HEK293 (cell line): ENCODE results near the gene GCNT2.

Source experiments
- CTCF ChIA-PET: fragments of 350-600 bp; formaldehyde crosslinking; extraction: SDS; loops from one replicate; lab custom pipeline; 2021; ENCODE audit warnings: antibody characterized with exemption; lab: Yijun Ruan, JAX
- POLR2A ChIA-PET: fragments of 300-600 bp; formaldehyde crosslinking; extraction: SDS; loops from one replicate; lab custom pipeline; 2020; ENCODE audit warnings: antibody characterized with exemption, inconsistent platforms; lab: Yijun Ruan, JAX
- H3K27ac ChIP-seq: fragments of 200-500 bp; sonication (Bioruptor generic); 2 replicates; pipeline ENCODE4 v1.5.1; 2014; ENCODE audit warnings: low read depth, low read length, control low read depth, inconsistent platforms; ENCODE audit errors: extremely low read depth
- H3K36me3 ChIP-seq, 2 experiments: fragments of 200-500 bp in 1 of 2; sonication (Bioruptor generic) in 1 of 2; 1 replicate in 1 of 2; 2 replicates in 1 of 2; pipeline ENCODE4 v1.5.1; 2014 to 2017; ENCODE audit warnings: inconsistent platforms in 2 of 2, low read length in 2 of 2; ENCODE audit not compliant: control insufficient read depth in 2 of 2, insufficient read depth in 1 of 2
- H3K4me1 ChIP-seq: fragments of 200-500 bp; sonication (Bioruptor generic); 2 replicates; pipeline ENCODE4 v1.5.1; 2014; ENCODE audit warnings: mild to moderate bottlenecking, low read length, inconsistent platforms; ENCODE audit not compliant: control insufficient read depth, insufficient read depth
- H3K4me3 ChIP-seq: 2 replicates; pipeline ENCODE4 v1.5.1; 2011; ENCODE audit warnings: low read depth, mild to moderate bottlenecking, control low read depth, low read length, moderate library complexity
- H3K9me3 ChIP-seq: fragments of 200-500 bp; sonication (Bioruptor generic); 2 replicates; pipeline ENCODE4 v1.5.1; 2014; ENCODE audit warnings: low read depth, low read length, inconsistent platforms; ENCODE audit not compliant: control insufficient read depth, insufficient read depth
- FEZF1 ChIP-seq: fragments of 450-650 bp; formaldehyde crosslinking; IDR thresholded peaks from 2 replicates; pipeline ENCODE4 v1.5.1; 2016; ENCODE audit warnings: missing biosample characterization, missing genetic modification characterization
- KLF16 ChIP-seq: fragments of 450-650 bp; formaldehyde crosslinking; IDR thresholded peaks from 2 replicates; pipeline ENCODE4 v1.5.1; 2017; ENCODE audit warnings: missing biosample characterization, missing genetic modification characterization
- OVOL3 ChIP-seq: fragments of 450-650 bp; formaldehyde crosslinking; IDR thresholded peaks from 2 replicates; pipeline ENCODE4 v1.5.1; 2016; ENCODE audit warnings: missing biosample characterization, missing genetic modification characterization
- YY1 ChIP-seq: fragments of 450-650 bp; formaldehyde crosslinking; IDR thresholded peaks from 2 replicates; pipeline ENCODE4 v1.5.1; 2018; ENCODE audit warnings: missing biosample characterization, missing genetic modification characterization
- ZBTB20 ChIP-seq: fragments of 450-650 bp; formaldehyde crosslinking; IDR thresholded peaks from 2 replicates; pipeline ENCODE4 v1.5.1; 2016; ENCODE audit warnings: missing biosample characterization, missing genetic modification characterization
- ZNF16 ChIP-seq: fragments of 450-650 bp; formaldehyde crosslinking; IDR thresholded peaks from 2 replicates; pipeline ENCODE4 v1.5.1; 2016; ENCODE audit warnings: low read depth, missing biosample characterization, missing genetic modification characterization
- ZNF23 ChIP-seq: fragments of 450-650 bp; formaldehyde crosslinking; IDR thresholded peaks from 2 replicates; pipeline ENCODE4 v1.5.1; 2016; ENCODE audit warnings: missing biosample characterization, missing genetic modification characterization, borderline replicate concordance
- ZNF274 ChIP-seq, 2 experiments: fragments of 200-500 bp in 1 of 2; fragments of 450-650 bp in 1 of 2; sonication (Bioruptor generic) in 1 of 2; formaldehyde crosslinking in 1 of 2; IDR thresholded peaks; 2 replicates each; pipeline versions ENCODE4 v1.5.1 to v1.6.1; 2014 to 2016; ENCODE audit warnings: borderline replicate concordance in 1 of 2, inconsistent platforms in 1 of 2, low read length in 1 of 2, missing biosample characterization in 1 of 2, missing genetic modification characterization in 1 of 2
- ZNF280C ChIP-seq: fragments of 450-650 bp; formaldehyde crosslinking; IDR thresholded peaks from 2 replicates; pipeline ENCODE4 v1.5.1; 2016; ENCODE audit warnings: missing biosample characterization, missing genetic modification characterization
- ZNF391 ChIP-seq: fragments of 450-650 bp; formaldehyde crosslinking; IDR thresholded peaks from 2 replicates; pipeline ENCODE4 v1.5.1; 2016; ENCODE audit warnings: low read depth, missing biosample characterization, missing genetic modification characterization, borderline replicate concordance
- ZNF585B ChIP-seq: fragments of 450-650 bp; formaldehyde crosslinking; IDR thresholded peaks from 2 replicates; pipeline ENCODE4 v1.5.1; 2016; ENCODE audit warnings: missing biosample characterization, missing genetic modification characterization
- ZNF660 ChIP-seq: fragments of 450-650 bp; IDR thresholded peaks from 2 replicates; pipeline ENCODE4 v1.5.1; 2018; ENCODE audit warnings: missing biosample characterization, mild to moderate bottlenecking, missing genetic modification characterization
- ZNF777 ChIP-seq: fragments of 450-650 bp; formaldehyde crosslinking; IDR thresholded peaks from 2 replicates; pipeline ENCODE4 v1.5.1; 2017; ENCODE audit warnings: missing biosample characterization, missing genetic modification characterization, borderline replicate concordance
- ZSCAN16 ChIP-seq: fragments of 450-650 bp; formaldehyde crosslinking; IDR thresholded peaks from 2 replicates; pipeline ENCODE4 v1.5.1; 2016; ENCODE audit warnings: missing biosample characterization, missing genetic modification characterization
- TF ChIP-seq, protein P1 (sequence below): fragments of 450-650 bp; formaldehyde crosslinking; IDR thresholded peaks from 2 replicates; pipeline ENCODE4 v1.5.1; 2016; ENCODE audit warnings: missing biosample characterization, missing genetic modification characterization
- TF ChIP-seq, protein P2 (sequence below): fragments of 450-650 bp; formaldehyde crosslinking; IDR thresholded peaks from 2 replicates; pipeline ENCODE4 v1.5.1; 2016; ENCODE audit warnings: missing biosample characterization, missing genetic modification characterization
- TF ChIP-seq, protein P3 (sequence below): fragments of 450-650 bp; formaldehyde crosslinking; IDR thresholded peaks from 2 replicates; pipeline ENCODE4 v1.5.1; 2016; ENCODE audit warnings: missing biosample characterization, missing genetic modification characterization, low read depth
- TF ChIP-seq, protein P4 (sequence below): fragments of 450-650 bp; formaldehyde crosslinking; IDR thresholded peaks from 2 replicates; pipeline ENCODE4 v1.5.1; 2016; ENCODE audit warnings: missing biosample characterization, missing genetic modification characterization, borderline replicate concordance

Gene GCNT2

DNA sequence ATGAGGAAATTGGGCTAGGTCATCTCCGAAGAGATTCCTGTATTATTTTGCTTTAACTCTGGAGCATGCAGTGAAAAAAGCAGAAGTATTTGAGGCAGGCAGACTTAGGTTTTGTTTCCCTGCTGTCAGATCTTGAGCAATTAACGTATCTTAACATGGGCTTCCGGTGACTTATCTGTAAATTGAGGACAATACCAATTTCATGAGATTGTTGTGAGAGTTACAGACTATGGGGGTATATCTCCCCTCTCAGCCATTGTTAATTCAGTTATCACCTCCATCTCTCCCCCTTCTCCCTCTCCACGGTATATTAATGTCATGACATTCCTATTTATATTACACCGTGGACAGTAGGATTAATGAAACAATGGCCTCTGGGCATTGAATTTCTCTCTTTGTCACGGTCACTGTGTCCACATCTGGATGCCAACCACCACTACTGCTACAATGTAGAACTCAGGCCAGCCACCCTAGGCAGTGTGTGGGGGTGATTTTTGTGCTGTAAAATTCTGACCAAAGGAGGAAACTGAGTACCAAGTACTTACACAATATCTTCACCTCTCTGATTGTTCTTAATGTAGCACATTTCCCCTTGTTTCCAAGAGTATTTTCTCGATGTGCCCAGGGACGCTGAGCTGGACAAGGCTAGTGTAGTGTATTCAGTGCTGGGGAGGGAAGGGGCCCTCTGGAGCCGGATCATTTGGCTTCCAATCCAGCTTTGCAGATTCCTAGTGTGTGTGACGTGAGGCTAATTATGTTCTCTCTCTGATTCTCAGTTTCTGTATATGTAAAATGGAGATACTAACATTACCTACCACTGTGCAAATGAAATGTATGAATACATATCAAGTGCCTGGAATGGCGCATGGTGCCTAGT lies 77.2 kb downstream of the GCNT2 start:
- no peaks in the 10 kb centered on the region for H3K36me3 ChIP-seq
- TF ChIP-seq ZNF660 (tag by site-specific recombination) (no peak), KLF16 (tag by site-specific recombination) (no peak), YY1 (tag by site-specific recombination) (no peak)
- TF ChIP-seq, protein P1, sequence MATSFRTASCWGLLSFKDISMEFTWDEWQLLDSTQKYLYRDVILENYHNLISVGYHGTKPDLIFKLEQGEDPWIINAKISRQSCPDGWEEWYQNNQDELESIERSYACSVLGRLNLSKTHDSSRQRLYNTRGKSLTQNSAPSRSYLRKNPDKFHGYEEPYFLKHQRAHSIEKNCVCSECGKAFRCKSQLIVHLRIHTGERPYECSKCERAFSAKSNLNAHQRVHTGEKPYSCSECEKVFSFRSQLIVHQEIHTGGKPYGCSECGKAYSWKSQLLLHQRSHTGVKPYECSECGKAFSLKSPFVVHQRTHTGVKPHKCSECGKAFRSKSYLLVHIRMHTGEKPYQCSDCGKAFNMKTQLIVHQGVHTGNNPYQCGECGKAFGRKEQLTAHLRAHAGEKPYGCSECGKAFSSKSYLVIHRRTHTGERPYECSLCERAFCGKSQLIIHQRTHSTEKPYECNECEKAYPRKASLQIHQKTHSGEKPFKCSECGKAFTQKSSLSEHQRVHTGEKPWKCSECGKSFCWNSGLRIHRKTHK = no peak
- POLR2A ChIA-PET = no interaction called here
- no peaks in the 10 kb centered on the region for H3K9me3 ChIP-seq
- no peak overlapping the region for H3K27ac ChIP-seq
- H3K4me3 ChIP-seq = no peak overlapping the region
- CTCF ChIA-PET = no interaction called here
- no peaks in the 10 kb centered on the region for H3K4me1 ChIP-seq

DNA sequence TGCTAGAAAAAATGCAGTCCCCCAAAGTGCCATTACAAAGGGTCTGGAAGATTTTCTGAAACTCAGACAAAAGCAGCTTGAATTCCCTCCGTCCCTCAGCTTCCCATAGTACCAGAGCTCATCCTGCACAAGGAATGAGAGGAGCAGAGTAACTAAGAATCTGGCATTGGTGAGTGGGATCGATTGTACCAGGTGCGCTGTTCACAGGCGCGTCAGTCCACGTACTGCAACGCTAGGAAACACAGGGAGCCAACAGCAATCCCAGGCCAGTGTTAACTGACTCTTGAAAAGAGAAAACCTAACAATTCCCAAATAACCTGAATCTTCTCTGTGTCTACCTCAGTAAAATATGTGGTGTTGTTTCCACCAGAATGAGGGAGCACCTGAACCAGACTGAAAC lies 77.9 kb downstream of the GCNT2 start:
- no peak overlapping the region for H3K27ac ChIP-seq
- H3K9me3 ChIP-seq = no peaks in the 10 kb centered on the region
- POLR2A ChIA-PET = no interaction called here
- H3K4me3 ChIP-seq = no peak overlapping the region
- H3K36me3 ChIP-seq = no peaks in the 10 kb centered on the region
- no peaks in the 10 kb centered on the region for H3K4me1 ChIP-seq
- CTCF ChIA-PET = interaction anchor here (0.7 kb wide), 1 partner anchor 893 kb away, joined by 3 read pairs; no protein-coding TSS in a partner anchor
- TF ChIP-seq ZNF274 (IDR thresholded peaks at IDR 0.05; ENCODE audit: low read length) (no peak), ZNF274 (tag by site-specific recombination; IDR thresholded peaks at IDR 0.05; ENCODE audit: borderline replicate concordance) (no peak), ZNF391 (no peak), ZNF585B (tag by site-specific recombination) (no peak), FEZF1 (no peak), ZNF23 (tag by site-specific recombination) (no peak), ZNF16 (tag by site-specific recombination) (no peak), ZSCAN16 (tag by site-specific recombination) (no peak), OVOL3 (tag by site-specific recombination) (no peak), ZNF280C (no peak), ZNF777 (tag by site-specific recombination) (no peak), ZBTB20 (tag by site-specific recombination) (no peak)
- TF ChIP-seq, protein P2, sequence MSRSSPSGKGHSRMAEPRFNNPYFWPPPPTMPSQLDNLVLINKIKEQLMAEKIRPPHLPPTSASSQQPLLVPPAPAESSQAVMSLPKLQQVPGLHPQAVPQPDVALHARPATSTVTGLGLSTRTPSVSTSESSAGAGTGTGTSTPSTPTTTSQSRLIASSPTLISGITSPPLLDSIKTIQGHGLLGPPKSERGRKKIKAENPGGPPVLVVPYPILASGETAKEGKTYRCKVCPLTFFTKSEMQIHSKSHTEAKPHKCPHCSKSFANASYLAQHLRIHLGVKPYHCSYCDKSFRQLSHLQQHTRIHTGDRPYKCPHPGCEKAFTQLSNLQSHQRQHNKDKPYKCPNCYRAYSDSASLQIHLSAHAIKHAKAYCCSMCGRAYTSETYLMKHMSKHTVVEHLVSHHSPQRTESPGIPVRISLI (tag by site-specific recombination) = no peak
- TF ChIP-seq, protein P3, sequence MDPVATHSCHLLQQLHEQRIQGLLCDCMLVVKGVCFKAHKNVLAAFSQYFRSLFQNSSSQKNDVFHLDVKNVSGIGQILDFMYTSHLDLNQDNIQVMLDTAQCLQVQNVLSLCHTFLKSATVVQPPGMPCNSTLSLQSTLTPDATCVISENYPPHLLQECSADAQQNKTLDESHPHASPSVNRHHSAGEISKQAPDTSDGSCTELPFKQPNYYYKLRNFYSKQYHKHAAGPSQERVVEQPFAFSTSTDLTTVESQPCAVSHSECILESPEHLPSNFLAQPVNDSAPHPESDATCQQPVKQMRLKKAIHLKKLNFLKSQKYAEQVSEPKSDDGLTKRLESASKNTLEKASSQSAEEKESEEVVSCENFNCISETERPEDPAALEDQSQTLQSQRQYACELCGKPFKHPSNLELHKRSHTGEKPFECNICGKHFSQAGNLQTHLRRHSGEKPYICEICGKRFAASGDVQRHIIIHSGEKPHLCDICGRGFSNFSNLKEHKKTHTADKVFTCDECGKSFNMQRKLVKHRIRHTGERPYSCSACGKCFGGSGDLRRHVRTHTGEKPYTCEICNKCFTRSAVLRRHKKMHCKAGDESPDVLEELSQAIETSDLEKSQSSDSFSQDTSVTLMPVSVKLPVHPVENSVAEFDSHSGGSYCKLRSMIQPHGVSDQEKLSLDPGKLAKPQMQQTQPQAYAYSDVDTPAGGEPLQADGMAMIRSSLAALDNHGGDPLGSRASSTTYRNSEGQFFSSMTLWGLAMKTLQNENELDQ (tag by site-specific recombination) = no peak
- TF ChIP-seq, protein P4, sequence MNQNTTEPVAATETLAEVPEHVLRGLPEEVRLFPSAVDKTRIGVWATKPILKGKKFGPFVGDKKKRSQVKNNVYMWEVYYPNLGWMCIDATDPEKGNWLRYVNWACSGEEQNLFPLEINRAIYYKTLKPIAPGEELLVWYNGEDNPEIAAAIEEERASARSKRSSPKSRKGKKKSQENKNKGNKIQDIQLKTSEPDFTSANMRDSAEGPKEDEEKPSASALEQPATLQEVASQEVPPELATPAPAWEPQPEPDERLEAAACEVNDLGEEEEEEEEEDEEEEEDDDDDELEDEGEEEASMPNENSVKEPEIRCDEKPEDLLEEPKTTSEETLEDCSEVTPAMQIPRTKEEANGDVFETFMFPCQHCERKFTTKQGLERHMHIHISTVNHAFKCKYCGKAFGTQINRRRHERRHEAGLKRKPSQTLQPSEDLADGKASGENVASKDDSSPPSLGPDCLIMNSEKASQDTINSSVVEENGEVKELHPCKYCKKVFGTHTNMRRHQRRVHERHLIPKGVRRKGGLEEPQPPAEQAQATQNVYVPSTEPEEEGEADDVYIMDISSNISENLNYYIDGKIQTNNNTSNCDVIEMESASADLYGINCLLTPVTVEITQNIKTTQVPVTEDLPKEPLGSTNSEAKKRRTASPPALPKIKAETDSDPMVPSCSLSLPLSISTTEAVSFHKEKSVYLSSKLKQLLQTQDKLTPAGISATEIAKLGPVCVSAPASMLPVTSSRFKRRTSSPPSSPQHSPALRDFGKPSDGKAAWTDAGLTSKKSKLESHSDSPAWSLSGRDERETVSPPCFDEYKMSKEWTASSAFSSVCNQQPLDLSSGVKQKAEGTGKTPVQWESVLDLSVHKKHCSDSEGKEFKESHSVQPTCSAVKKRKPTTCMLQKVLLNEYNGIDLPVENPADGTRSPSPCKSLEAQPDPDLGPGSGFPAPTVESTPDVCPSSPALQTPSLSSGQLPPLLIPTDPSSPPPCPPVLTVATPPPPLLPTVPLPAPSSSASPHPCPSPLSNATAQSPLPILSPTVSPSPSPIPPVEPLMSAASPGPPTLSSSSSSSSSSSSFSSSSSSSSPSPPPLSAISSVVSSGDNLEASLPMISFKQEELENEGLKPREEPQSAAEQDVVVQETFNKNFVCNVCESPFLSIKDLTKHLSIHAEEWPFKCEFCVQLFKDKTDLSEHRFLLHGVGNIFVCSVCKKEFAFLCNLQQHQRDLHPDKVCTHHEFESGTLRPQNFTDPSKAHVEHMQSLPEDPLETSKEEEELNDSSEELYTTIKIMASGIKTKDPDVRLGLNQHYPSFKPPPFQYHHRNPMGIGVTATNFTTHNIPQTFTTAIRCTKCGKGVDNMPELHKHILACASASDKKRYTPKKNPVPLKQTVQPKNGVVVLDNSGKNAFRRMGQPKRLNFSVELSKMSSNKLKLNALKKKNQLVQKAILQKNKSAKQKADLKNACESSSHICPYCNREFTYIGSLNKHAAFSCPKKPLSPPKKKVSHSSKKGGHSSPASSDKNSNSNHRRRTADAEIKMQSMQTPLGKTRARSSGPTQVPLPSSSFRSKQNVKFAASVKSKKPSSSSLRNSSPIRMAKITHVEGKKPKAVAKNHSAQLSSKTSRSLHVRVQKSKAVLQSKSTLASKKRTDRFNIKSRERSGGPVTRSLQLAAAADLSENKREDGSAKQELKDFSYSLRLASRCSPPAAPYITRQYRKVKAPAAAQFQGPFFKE (tag by site-specific recombination) = no peak
